Endothelial cell of umbilical vein (primary cell): ENCODE measurements around the gene TEX19. TPM values are rescaled to one million over a fixed set of nuclear protein-coding genes. Genes with fewer than 3 reads are reported as not detected.

Experiments used
- BruUV-seq: library from RNA; stranded (reverse); fragments of 400-500 nt; replicated peaks from 2 replicates; lab custom pipeline; 2021; lab: Mats Ljungman, UMichigan
- CTCF ChIA-PET: fragments of 300-600, 350-600 bp; sonication (Branson Sonifier 250); formaldehyde crosslinking; loops from one replicate; lab custom pipeline; 2021; ENCODE audit warnings: antibody characterized with exemption, inconsistent platforms; lab: Charles Lee
- POLR2A ChIA-PET: fragments of 300-600, 350-600 bp; sonication (Branson Sonifier 250); formaldehyde crosslinking; loops from one replicate; lab custom pipeline; 2021; ENCODE audit warnings: antibody characterized with exemption, inconsistent platforms; lab: Charles Lee
- DNase-seq: peaks from one replicate; pipeline ENCODE4 v3.0.0-alpha.2; 2011; ENCODE audit warnings: low read depth, low spot score
- FAIRE-seq: peaks from 2 replicates; lab custom pipeline; 2011; peaks lifted over from hg19 to GRCh38; lab: Jason Lieb, UNC
- H2AFZ ChIP-seq: 2 replicates; pipeline ENCODE4 v1.6.0; 2012; ENCODE audit warnings: low read depth, low read length, control low read depth, inconsistent platforms
- H3K27ac ChIP-seq: 2 replicates; pipeline ENCODE4 v1.5.1; 2011; ENCODE audit warnings: low read depth, mild to moderate bottlenecking, control low read depth, low read length, moderate library complexity; ENCODE audit not compliant: insufficient read depth
- H3K27me3 ChIP-seq, 2 experiments: 2 replicates each; pipeline versions ENCODE4 v1.6.0 to v1.6.1; 2011; ENCODE audit warnings: low read length in 2 of 2, mixed read lengths in 1 of 2; ENCODE audit not compliant: control insufficient read depth in 2 of 2, insufficient read depth in 2 of 2
- H3K36me3 ChIP-seq, 2 experiments: 2 replicates in 1 of 2; 3 replicates in 1 of 2; pipeline ENCODE4 v1.5.1; 2011; ENCODE audit warnings: low read length in 2 of 2, mild to moderate bottlenecking in 1 of 2, moderate library complexity in 1 of 2; ENCODE audit not compliant: control insufficient read depth in 2 of 2, insufficient read depth in 2 of 2; ENCODE audit errors: extremely low read depth in 1 of 2
- H3K4me1 ChIP-seq: 3 replicates; pipeline ENCODE4 v1.5.1; 2011; ENCODE audit warnings: mild to moderate bottlenecking, low read length; ENCODE audit not compliant: control insufficient read depth, insufficient read depth; ENCODE audit errors: extremely low read depth
- H3K4me2 ChIP-seq: 2 replicates; pipeline ENCODE4 v1.6.1; 2011; ENCODE audit warnings: low read length, control low read depth, mixed read lengths; ENCODE audit not compliant: insufficient read depth
- H3K4me3 ChIP-seq, 3 experiments: fragments of 200-600 bp in 1 of 3; sonication (generic), shearing (Covaris generic) in 1 of 3; replicated peaks in 1 of 3; 2 replicates each; pipeline ENCODE4 v1.5.1; 2011 to 2016; ENCODE audit warnings: control low read depth in 3 of 3, low read length in 3 of 3, mild to moderate bottlenecking in 2 of 3, inconsistent platforms in 1 of 3, low read depth in 1 of 3, moderate library complexity in 1 of 3; ENCODE audit not compliant: insufficient read depth in 1 of 3
- H3K79me2 ChIP-seq: 2 replicates; pipeline ENCODE4 v1.6.0; 2012; ENCODE audit warnings: low read length, inconsistent platforms; ENCODE audit not compliant: control insufficient read depth, insufficient read depth
- H3K9ac ChIP-seq: replicated peaks from 2 replicates; pipeline ENCODE3; 2011; ENCODE audit warnings: low read length, control low read depth; ENCODE audit not compliant: insufficient read depth; ENCODE audit errors: extremely low read depth
- H3K9me1 ChIP-seq: replicated peaks from 3 replicates; pipeline ENCODE4 v1.6.0; 2011; ENCODE audit warnings: mild to moderate bottlenecking, low read length; ENCODE audit not compliant: control insufficient read depth, insufficient read depth; ENCODE audit errors: extremely low read depth
- H3K9me3 ChIP-seq: replicated peaks from 2 replicates; pipeline ENCODE4 v1.5.1; 2012; ENCODE audit warnings: low read length, inconsistent platforms; ENCODE audit not compliant: control insufficient read depth, insufficient read depth
- H4K20me1 ChIP-seq: replicated peaks from 2 replicates; pipeline ENCODE3; 2011; ENCODE audit warnings: mild to moderate bottlenecking, low read length; ENCODE audit not compliant: control insufficient read depth, insufficient read depth; ENCODE audit errors: extremely low read depth
- EZH2 ChIP-seq: IDR thresholded peaks from 2 replicates; pipeline ENCODE4 v1.6.1; 2012; ENCODE audit warnings: borderline replicate concordance, low read depth, mild to moderate bottlenecking, moderate library complexity, low read length, inconsistent platforms; ENCODE audit not compliant: severe bottlenecking
- FOS ChIP-seq: IDR thresholded peaks from 2 replicates; pipeline ENCODE4 v1.6.1; 2011; ENCODE audit warnings: mild to moderate bottlenecking, low read length, moderate library complexity, borderline replicate concordance; ENCODE audit not compliant: insufficient read depth
- GATA2 ChIP-seq: IDR thresholded peaks from 2 replicates; pipeline ENCODE4 v1.7.0; 2011; ENCODE audit warnings: low read depth, mild to moderate bottlenecking, moderate library complexity, mixed read lengths, low read length; ENCODE audit not compliant: insufficient read length, insufficient read depth
- JUN ChIP-seq: IDR thresholded peaks from 2 replicates; pipeline ENCODE4 v1.6.1; 2011; ENCODE audit warnings: borderline replicate concordance, low read depth; ENCODE audit not compliant: insufficient read length, insufficient read depth
- MAX ChIP-seq: IDR thresholded peaks from 2 replicates; pipeline ENCODE4 v1.6.1; 2011; ENCODE audit not compliant: insufficient read depth, insufficient read length
- MYC ChIP-seq: IDR thresholded peaks from one replicate; pipeline ENCODE4 v1.6.1; 2011; ENCODE audit warnings: mild to moderate bottlenecking, low read depth, low read length
- POLR2A ChIP-seq: IDR thresholded peaks from 2 replicates; pipeline ENCODE4 v1.6.1; 2012; ENCODE audit warnings: low read depth, mild to moderate bottlenecking, control low read depth, low read length
- POLR2AphosphoS5 ChIP-seq: IDR thresholded peaks from 2 replicates; pipeline ENCODE4 v1.6.1; 2012; ENCODE audit warnings: low read depth, mild to moderate bottlenecking, control low read depth, low read length, moderate library complexity; ENCODE audit not compliant: insufficient read depth
- dilution Hi-C: fragments of 300-500 bp; cut with MboI; formaldehyde crosslinking; loops from one replicate; pipeline ENCODE4 v1.15.0; 2019; ENCODE audit warnings: low sequenced_read_pairs; ENCODE audit not compliant: extremely low pct_ligation_motif_present
- intact Hi-C: fragments of 100-400 bp; cut with micrococcal nuclease; formaldehyde crosslinking; loops from one replicate; pipeline ENCODE4 v1.10.0; 2022
- polyA plus RNA-seq, 4 experiments: library from polyadenylated mRNA; depleted of rRNA in 3 of 4; stranded (reverse) in 3 of 4; unstranded in 1 of 4; fragments of >200 nt; gene quantifications; 2 replicates each; pipeline versions ENCODE4 v1.2.1 to v1.2.3, GENCODE V29; 2011 to 2012; ENCODE audit warnings: missing spikeins in 1 of 4
- total RNA-seq: library from RNA; stranded (reverse); gene quantifications from 2 replicates; pipeline ENCODE4 v1.2.3, GENCODE V29; 2021
- TF ChIP-seq, protein P1 (sequence below), 2 donors: IDR thresholded peaks; 1 replicate in 1 of 2; 2 replicates in 1 of 2; pipeline ENCODE4 v1.5.1; 2011; ENCODE audit warnings: low read length in 2 of 2, mild to moderate bottlenecking in 2 of 2, moderate library complexity in 2 of 2, control low read depth in 1 of 2, inconsistent platforms in 1 of 2, low read depth in 1 of 2; ENCODE audit not compliant: insufficient read depth in 1 of 2; ENCODE audit errors: extremely low read depth in 1 of 2

TEX19 gene
- total and polyA plus RNA-seq, 2 donors (not counting 3 experiments of a cell fraction or from before 2014, with no cell fraction given) = 0.06 TPM; not detected in 1

- Histone ChIP-seq H3K9me3 (no peaks in the 10 kb centered on the region), H2AFZ (no peak overlapping the region), H3K9me1 (no peaks in the 10 kb centered on the region), H3K4me3 (no peak overlapping the region), H3K4me1 (no peaks in the 10 kb centered on the region), H3K27ac (no peak overlapping the region), H3K36me3 (no peaks in the 10 kb centered on the region), H3K4me2 (no peak overlapping the region), H4K20me1 (no peaks in the 10 kb centered on the region), H3K9ac (no peak overlapping the region), H3K79me2 (no peaks in the 10 kb centered on the region), H3K27me3 (peaks cover 15 to 18% of the 10 kb centered on the region in 2 experiments)
- intact Hi-C loops = no loop called here
- ChIA-PET POLR2A (no interaction called here), CTCF (interaction anchor here (0.5 to 2.4 kb wide), 4 partner anchors 14 to 58 kb away, joined by 4 to 7 read pairs (median 6); no protein-coding TSS in a partner anchor)
- TF ChIP-seq POLR2AphosphoS5 = no peak
- TF ChIP-seq FOS = no peak
- TF ChIP-seq JUN = no peak
- TF ChIP-seq GATA2 = no peak
- no peak for TF ChIP-seq MYC
- no peak for TF ChIP-seq MAX
- TF ChIP-seq, protein P1, sequence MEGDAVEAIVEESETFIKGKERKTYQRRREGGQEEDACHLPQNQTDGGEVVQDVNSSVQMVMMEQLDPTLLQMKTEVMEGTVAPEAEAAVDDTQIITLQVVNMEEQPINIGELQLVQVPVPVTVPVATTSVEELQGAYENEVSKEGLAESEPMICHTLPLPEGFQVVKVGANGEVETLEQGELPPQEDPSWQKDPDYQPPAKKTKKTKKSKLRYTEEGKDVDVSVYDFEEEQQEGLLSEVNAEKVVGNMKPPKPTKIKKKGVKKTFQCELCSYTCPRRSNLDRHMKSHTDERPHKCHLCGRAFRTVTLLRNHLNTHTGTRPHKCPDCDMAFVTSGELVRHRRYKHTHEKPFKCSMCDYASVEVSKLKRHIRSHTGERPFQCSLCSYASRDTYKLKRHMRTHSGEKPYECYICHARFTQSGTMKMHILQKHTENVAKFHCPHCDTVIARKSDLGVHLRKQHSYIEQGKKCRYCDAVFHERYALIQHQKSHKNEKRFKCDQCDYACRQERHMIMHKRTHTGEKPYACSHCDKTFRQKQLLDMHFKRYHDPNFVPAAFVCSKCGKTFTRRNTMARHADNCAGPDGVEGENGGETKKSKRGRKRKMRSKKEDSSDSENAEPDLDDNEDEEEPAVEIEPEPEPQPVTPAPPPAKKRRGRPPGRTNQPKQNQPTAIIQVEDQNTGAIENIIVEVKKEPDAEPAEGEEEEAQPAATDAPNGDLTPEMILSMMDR (IDR thresholded peaks at IDR 0.05; ENCODE audit: extremely low read depth in 1 of 2, insufficient read depth in 1 of 2, low read depth in 1 of 2, low read length in 2 of 2) = no peak
- no peak for TF ChIP-seq EZH2
- TF ChIP-seq POLR2A = no peak
- dilution Hi-C loops = no loop called here
- FAIRE-seq = no peak
- no TSS peak for BruUV-seq
- no peak for DNase-seq
Observed at GRCh38 chr17:82366749-82367148, 7.7 kb downstream of the TEX19 start.
